ENCODE data around the gene EPB41L1. TPM values are rescaled to one million over a fixed set of nuclear protein-coding genes. Genes with fewer than 3 reads are reported as not detected.

The EPB41L1 gene
- total RNA-seq, 1 donor from 2014 or later: 0.09 TPM

DNA sequence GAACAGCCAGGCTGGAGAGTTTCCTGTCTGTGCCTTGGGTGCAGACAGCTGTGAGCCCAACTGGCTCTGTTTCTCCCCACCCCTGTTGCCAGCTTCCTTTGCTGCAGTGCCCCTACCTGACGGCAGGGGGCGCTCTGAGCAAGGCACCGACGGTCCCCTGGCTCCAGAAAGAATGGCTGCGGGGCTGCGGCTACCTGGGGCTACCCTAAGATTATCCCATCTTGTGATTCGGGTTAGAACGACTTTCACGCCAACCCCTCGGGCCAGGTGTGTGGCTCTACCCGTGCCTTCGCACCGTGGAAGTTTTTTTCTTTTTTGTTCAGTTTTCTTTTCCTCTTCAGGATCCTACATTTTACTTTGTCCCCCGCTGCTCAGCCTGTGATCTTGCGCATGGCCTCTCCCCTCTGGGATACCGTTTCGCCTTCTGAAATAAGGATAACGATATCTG, 48.4 kb downstream of the EPB41L1 start:
- Mint-ChIP-seq H3K9me3 (no peaks in the 10 kb centered on the region), H3K27ac (no peak overlapping the region), H3K4me1 (peaks cover 5% of the 10 kb centered on the region), H3K27me3 (peaks cover 13% of the 10 kb centered on the region), H3K4me3 (peak overlapping the region; percentile 39), H3K36me3 (ENCODE audit: low read depth) (no peaks in the 10 kb centered on the region)
- intact Hi-C loops (cut with micrococcal nuclease): loop anchor here (1.0 kb wide), 1 partner anchor 236 kb away; no protein-coding TSS in a partner anchor
- peak; percentile 94 for DNase-seq

DNA sequence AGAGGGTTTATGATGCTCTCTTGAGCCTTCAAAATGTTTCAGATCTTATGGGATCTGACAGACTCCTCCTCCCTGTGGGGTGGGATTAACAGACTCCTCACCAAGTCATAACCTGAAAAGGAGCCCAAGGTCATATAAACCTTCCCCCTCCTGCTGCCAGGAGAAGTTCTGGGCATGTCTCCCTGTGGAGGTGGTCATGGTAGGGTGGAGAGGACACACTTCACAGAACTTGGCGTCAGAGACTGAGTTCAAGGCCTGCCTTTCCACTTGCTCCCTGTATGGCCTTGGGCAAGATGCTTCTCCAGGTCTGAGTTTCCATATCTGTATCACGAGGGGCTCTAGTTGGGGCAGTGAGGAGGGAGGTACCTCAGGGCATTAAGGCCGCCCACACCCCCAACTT, 49.3 kb downstream of the EPB41L1 start:
- no peaks in the 10 kb centered on the region for H3K9me3 Mint-ChIP-seq
- DNase-seq: no peak
- no peaks in the 10 kb centered on the region for H3K36me3 Mint-ChIP-seq (ENCODE audit: low read depth)
- H3K27me3 Mint-ChIP-seq: peaks cover 13% of the 10 kb centered on the region
- intact Hi-C loops (cut with micrococcal nuclease): loop anchor here (1.0 kb wide), 1 partner anchor 235 kb away; no protein-coding TSS in a partner anchor
- peaks cover 5% of the 10 kb centered on the region for H3K4me1 Mint-ChIP-seq
- H3K4me3 Mint-ChIP-seq: no peak overlapping the region
- H3K27ac Mint-ChIP-seq: no peak overlapping the region

DNA sequence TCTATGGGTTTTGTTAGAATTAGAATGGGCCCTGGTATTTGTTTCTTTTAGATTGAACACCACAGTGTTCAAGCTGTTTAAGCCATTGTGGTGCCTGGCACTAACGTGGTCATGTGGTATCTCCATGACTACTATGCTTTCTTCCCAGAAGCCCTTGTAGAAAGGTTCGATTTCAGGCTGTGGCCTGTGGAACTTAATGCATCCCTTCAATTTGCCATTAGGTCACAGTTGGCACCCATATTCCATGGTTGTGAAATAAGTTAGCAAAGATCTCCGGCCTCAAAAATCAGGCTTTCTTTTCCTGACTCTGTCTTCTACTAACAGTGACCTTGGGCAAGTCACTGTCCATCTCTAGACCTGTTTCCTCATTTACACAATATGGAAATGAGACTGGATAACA, 50.5 kb downstream of the EPB41L1 start:
- H3K27ac Mint-ChIP-seq: no peak overlapping the region
- no peaks in the 10 kb centered on the region for H3K9me3 Mint-ChIP-seq
- peaks cover 5% of the 10 kb centered on the region for H3K4me1 Mint-ChIP-seq
- no peaks in the 10 kb centered on the region for H3K36me3 Mint-ChIP-seq (ENCODE audit: low read depth)
- no peak for DNase-seq
- H3K27me3 Mint-ChIP-seq: peaks cover 13% of the 10 kb centered on the region
- intact Hi-C loops (cut with micrococcal nuclease): no loop called here
- H3K4me3 Mint-ChIP-seq: no peak overlapping the region

DNA sequence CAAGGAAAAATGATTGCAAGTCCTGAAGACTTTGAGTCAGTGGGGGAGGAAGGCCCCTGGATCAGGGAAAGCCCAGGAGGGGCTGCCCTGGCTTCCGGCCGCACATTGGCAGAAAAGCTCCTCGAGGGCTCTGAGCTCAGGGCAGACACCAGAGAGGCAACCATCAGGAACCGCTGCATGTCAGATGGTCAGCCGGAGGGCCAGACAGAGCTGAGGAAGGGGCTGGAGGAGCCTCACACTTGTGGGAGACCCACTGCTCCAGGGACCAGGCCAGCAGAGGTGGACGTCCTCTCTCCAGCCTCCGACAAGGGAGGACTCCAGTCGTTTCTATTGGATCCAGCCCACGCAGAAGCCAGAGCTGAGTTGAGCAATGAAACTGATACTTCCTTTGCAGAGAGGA, 51.5 kb downstream of the EPB41L1 start:
- H3K4me3 Mint-ChIP-seq: no peak overlapping the region
- DNase-seq: no peak
- no peak overlapping the region for H3K27ac Mint-ChIP-seq
- intact Hi-C loops (cut with micrococcal nuclease): no loop called here
- peaks cover 10% of the 10 kb centered on the region for H3K27me3 Mint-ChIP-seq
- no peaks in the 10 kb centered on the region for H3K36me3 Mint-ChIP-seq (ENCODE audit: low read depth)
- H3K9me3 Mint-ChIP-seq: no peaks in the 10 kb centered on the region
- peaks cover 5% of the 10 kb centered on the region for H3K4me1 Mint-ChIP-seq

DNA sequence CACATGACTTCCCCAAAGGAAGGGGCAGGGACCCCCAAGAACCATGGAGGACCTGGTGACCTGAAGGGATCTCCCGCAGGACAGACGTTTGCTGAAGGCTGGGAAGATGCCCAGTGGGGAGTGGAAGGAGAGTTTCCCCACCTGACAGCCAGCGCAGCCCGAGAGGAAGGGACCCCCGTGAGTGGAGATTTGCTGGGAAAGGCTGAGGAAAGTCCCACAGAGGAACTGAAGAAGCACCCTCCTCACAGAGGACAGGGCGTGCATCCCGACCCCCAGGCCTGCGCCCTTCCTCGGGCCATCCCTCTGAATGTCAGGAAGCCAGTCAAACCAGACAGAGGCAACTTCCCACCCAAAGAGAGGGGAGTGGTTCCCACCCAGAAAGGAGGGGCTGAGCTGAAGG, 52.1 kb downstream of the EPB41L1 start:
- peaks cover 10% of the 10 kb centered on the region for H3K27me3 Mint-ChIP-seq
- peaks cover 5% of the 10 kb centered on the region for H3K4me1 Mint-ChIP-seq
- H3K9me3 Mint-ChIP-seq: no peaks in the 10 kb centered on the region
- H3K4me3 Mint-ChIP-seq: no peak overlapping the region
- no peak overlapping the region for H3K27ac Mint-ChIP-seq
- intact Hi-C loops (cut with micrococcal nuclease): no loop called here
- DNase-seq: no peak
- no peaks in the 10 kb centered on the region for H3K36me3 Mint-ChIP-seq (ENCODE audit: low read depth)

DNA sequence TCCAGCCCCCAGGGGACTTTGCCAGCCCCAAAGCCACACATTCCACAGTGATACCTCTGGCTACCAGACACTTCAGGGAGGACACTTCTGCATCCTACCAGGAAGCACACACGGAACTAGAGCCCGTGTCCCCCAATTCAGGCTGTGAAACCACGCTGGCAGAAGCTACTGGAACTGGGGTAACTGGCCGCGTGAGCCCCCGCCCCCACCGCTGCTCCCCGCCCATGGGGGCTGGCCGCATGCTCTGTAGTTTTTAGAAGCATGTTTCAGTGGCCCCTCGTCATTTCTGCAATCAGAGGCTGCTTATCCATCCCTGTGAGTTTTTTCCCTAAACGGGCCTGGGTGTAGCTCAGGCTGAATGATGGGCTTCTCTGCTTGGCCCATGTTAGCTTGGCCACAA, 53.1 kb downstream of the EPB41L1 start:
- DNase-seq: no peak
- intact Hi-C loops (cut with micrococcal nuclease): no loop called here
- peaks cover 5% of the 10 kb centered on the region for H3K4me1 Mint-ChIP-seq
- H3K27ac Mint-ChIP-seq: no peak overlapping the region
- H3K27me3 Mint-ChIP-seq: peaks cover 10% of the 10 kb centered on the region
- no peak overlapping the region for H3K4me3 Mint-ChIP-seq
- H3K9me3 Mint-ChIP-seq: no peaks in the 10 kb centered on the region
- H3K36me3 Mint-ChIP-seq (ENCODE audit: low read depth): no peaks in the 10 kb centered on the region

DNA sequence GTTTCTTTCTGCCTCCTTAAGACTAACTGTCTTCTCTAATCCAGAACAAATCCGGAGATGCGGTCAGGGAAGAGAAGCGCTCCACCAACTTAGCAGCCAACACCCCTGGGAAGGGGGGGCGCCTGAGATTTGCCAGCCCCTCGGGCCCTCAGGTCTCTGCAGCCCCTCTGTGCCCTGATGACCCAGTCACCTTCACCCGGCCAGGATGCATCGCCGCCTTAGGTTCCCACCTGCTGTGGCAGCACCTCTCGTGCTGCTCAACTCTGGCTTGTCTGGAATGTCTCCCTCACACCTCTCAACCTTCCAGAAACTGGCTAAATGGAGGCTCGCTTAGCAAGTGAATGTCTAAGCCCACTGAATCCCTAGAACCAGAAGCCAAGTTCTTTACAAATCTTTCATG, 53.7 kb downstream of the EPB41L1 start:
- no peaks in the 10 kb centered on the region for H3K9me3 Mint-ChIP-seq
- H3K4me1 Mint-ChIP-seq: peaks cover 1% of the 10 kb centered on the region
- H3K4me3 Mint-ChIP-seq: no peak overlapping the region
- intact Hi-C loops (cut with micrococcal nuclease): no loop called here
- peaks cover 6% of the 10 kb centered on the region for H3K27me3 Mint-ChIP-seq
- no peaks in the 10 kb centered on the region for H3K36me3 Mint-ChIP-seq (ENCODE audit: low read depth)
- DNase-seq: no peak
- no peak overlapping the region for H3K27ac Mint-ChIP-seq

DNA sequence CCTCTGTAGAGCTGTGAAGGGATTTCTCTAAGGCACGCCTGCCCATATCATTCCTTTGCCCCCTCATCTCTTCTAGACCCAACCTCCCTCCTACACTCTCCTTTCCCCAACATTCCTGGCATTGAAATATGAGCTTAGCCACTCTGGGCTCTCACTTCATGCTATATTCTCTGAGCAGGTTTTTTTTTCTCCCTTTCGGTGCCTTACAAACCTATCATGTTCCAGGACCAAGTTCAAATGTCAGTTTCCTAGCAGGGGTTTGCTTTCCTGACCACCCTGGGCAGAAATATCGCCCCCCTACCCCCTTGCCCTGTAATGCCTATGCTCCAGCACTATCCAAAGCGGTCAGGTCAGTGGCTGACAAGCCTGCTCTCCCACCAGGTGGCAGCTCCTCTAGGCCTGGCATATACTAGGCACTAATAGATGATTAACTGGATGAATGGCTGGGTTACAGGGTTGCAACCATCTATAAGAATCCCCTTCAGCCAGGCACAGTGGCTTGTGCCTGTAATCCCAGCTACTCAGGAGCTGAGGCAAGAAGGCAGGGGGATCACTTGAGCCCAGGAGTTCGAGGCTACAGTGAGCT, 56.0 kb downstream of the EPB41L1 start:
- H3K27me3 Mint-ChIP-seq: no peaks in the 10 kb centered on the region
- no peaks in the 10 kb centered on the region for H3K9me3 Mint-ChIP-seq
- H3K36me3 Mint-ChIP-seq (ENCODE audit: low read depth): no peaks in the 10 kb centered on the region
- no peaks in the 10 kb centered on the region for H3K4me1 Mint-ChIP-seq
- no peak overlapping the region for H3K27ac Mint-ChIP-seq
- DNase-seq: no peak
- intact Hi-C loops (cut with micrococcal nuclease): no loop called here
- H3K4me3 Mint-ChIP-seq: no peak overlapping the region

DNA sequence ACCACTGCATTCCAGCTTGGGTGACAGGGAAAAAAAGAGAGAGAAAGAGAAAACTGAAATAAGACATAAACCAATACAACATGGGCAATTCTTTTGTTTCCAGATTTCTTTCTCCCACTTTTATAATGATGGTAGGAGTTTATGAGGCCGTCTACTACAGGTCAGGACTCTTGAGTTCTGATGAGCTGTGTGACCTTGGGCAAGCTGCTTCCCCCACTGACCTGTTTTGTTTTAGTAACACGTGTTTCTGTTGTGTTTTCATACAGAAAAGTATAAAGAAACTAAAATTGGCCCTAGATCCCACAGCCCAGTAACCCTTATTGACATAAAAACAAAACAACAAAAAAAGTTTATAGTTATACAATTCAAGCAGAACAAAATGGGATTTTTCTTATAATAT, 58.8 kb downstream of the EPB41L1 start:
- intact Hi-C loops (cut with micrococcal nuclease): no loop called here
- no peaks in the 10 kb centered on the region for H3K4me1 Mint-ChIP-seq
- H3K4me3 Mint-ChIP-seq: no peak overlapping the region
- no peak overlapping the region for H3K27ac Mint-ChIP-seq
- peaks cover 5% of the 10 kb centered on the region for H3K27me3 Mint-ChIP-seq
- no peak for DNase-seq
- no peaks in the 10 kb centered on the region for H3K36me3 Mint-ChIP-seq (ENCODE audit: low read depth)
- no peaks in the 10 kb centered on the region for H3K9me3 Mint-ChIP-seq

DNA sequence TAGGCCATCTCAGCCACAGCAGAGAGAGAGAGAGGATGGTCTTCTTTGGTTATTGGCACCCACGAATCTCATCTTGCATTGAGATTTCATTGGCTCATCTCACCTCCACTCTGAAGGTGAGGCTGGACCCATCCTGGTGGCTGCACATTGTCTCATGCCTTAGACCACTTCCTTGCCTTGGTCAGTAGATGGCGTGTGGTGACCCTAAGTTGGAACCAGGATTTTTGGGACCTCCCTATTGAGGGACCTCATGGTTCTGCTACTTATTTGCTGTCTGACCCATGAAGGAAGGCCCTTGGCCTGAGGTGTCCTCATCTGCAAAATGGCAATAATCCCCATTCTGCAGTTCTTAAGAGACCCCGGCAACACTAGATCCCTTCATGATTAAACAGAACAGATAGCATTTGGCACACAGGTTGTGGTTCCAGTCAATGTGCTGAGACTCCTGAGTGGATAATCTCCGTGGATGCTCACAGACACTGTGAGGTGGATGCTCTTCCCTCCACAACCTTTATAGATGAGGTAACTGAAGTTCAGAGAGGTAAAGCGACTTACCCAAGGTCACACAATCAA, 60.2 kb downstream of the EPB41L1 start:
- Mint-ChIP-seq H3K36me3 (ENCODE audit: low read depth) (no peaks in the 10 kb centered on the region), H3K4me1 (no peaks in the 10 kb centered on the region), H3K27me3 (peaks cover 5% of the 10 kb centered on the region), H3K27ac (no peak overlapping the region), H3K4me3 (no peak overlapping the region), H3K9me3 (no peaks in the 10 kb centered on the region)
- intact Hi-C loops (cut with micrococcal nuclease): no loop called here
- peak; percentile 64 for DNase-seq

DNA sequence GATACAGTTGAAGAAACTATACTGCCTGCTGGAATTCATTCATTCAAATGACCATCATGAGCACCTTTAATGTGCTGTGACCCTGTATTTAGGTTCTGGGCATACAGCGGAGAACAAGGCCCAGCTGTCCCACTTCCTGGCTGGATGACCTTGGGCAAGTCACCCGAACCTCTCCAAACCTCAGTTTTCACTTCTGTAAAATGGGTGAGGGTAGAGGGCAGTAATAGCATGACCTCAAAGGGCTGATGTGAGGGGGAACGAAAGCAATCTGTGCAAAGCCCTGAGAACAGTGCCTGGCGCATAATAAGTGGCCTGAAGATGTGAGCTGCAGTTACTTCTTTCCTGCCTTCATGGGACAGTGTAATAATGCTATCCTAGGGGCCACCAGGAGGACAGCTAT, 61.2 kb downstream of the EPB41L1 start:
- Mint-ChIP-seq H3K36me3 (ENCODE audit: low read depth) (no peaks in the 10 kb centered on the region), H3K9me3 (no peaks in the 10 kb centered on the region), H3K4me1 (no peaks in the 10 kb centered on the region), H3K4me3 (no peak overlapping the region), H3K27me3 (peaks cover 5% of the 10 kb centered on the region), H3K27ac (no peak overlapping the region)
- DNase-seq: no peak
- intact Hi-C loops (cut with micrococcal nuclease): no loop called here

DNA sequence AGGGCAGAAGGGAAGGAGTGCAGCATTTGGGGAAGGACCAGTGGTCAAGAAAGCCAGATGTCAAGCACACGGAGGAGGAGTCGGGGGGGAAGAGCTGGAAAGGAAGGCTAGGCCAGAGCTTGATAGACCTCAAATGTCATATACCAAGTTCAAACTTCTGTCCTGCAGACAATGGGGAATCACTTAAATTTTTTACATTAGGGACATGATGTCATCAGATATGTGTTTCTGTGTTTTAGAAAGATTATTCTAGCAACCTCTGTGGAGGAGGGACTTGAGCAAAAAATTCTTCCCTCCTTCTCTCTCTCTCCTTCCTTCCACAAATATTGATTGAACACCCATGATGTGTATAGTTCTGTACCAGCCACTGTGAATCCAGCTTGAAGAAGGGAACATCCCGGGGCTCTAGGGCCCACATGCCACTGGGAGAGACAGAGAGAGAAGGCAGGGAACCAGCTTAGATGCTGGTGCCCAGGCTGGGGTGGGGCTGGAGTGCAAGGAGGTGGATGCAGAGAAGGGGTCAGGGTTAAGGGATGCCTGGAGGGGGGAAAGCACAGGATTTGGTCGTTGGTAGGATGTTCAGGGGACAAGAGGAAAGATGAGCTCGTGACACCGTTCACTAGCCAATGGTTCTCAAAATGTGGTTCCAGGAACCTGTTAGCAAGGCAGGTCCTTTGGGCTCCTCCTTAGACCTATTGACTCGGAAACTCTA, 61.9 kb downstream of the EPB41L1 start:
- no peaks in the 10 kb centered on the region for H3K4me1 Mint-ChIP-seq
- no peaks in the 10 kb centered on the region for H3K9me3 Mint-ChIP-seq
- DNase-seq: no peak
- intact Hi-C loops (cut with micrococcal nuclease): no loop called here
- H3K27me3 Mint-ChIP-seq: peaks cover 8% of the 10 kb centered on the region
- H3K4me3 Mint-ChIP-seq: no peak overlapping the region
- H3K27ac Mint-ChIP-seq: no peak overlapping the region
- H3K36me3 Mint-ChIP-seq (ENCODE audit: low read depth): no peaks in the 10 kb centered on the region

DNA sequence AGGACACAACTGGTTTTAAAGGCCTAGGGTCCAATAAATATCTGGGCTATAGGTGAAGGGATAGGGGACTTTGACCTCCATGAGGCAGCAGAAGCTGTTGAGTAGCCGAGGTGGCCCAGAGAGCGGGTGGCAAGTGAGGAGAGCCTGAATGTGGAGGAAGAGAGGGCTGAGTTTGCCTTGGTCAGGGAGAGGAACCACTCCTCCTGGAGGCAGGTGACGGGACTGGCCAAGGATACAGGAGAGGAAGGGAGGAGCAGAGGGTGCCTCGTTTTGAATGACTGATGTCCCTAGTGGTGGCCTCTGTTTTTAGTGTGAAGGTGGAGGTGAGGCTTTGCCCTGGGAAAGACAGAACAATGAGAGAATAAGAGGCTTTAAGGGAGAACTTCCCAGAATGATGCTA, 62.7 kb downstream of the EPB41L1 start:
- no peak for DNase-seq
- H3K27ac Mint-ChIP-seq: no peak overlapping the region
- H3K4me1 Mint-ChIP-seq: no peaks in the 10 kb centered on the region
- peaks cover 8% of the 10 kb centered on the region for H3K27me3 Mint-ChIP-seq
- no peak overlapping the region for H3K4me3 Mint-ChIP-seq
- H3K36me3 Mint-ChIP-seq (ENCODE audit: low read depth): no peaks in the 10 kb centered on the region
- H3K9me3 Mint-ChIP-seq: no peaks in the 10 kb centered on the region
- intact Hi-C loops (cut with micrococcal nuclease): no loop called here

DNA sequence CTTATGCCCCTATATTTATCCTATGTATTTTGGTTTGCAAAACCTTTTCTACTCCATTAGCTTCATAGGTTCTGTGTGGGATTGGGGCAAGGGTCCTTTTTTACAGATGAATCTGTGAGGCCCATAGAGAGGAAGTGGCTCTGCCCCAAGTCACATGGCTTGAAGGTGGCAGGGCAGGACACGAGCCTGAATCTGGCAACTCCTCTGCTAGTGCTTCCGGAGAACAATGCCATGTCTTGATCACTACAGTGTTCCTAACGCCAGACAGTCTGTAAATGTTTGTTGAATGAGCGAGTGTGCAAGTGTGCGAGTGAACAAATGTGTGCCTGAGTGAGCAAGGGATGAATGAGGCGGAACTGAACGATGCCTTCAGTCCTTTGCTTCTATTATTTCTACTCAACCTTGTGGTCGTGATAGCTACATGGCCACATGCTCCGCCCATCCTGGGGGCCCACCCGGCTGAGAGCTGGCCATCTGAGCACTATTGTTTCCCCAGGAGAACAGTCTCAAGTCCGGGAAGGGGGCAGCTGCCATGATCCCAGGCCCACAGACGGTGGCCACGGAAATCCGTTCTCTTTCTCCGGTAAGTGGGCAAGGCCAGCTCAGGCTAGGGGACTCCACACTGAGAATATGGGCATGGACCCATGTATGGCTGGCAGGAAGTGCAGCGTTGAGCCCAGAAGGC, 64.0 kb downstream of the EPB41L1 start:
- Mint-ChIP-seq H3K4me3 (no peak overlapping the region), H3K4me1 (no peaks in the 10 kb centered on the region), H3K27me3 (peaks cover 8% of the 10 kb centered on the region), H3K9me3 (no peaks in the 10 kb centered on the region), H3K27ac (no peak overlapping the region), H3K36me3 (ENCODE audit: low read depth) (no peaks in the 10 kb centered on the region)
- no peak for DNase-seq
- intact Hi-C loops (cut with micrococcal nuclease): no loop called here

Measured in activated CD4-positive, alpha-beta T cell treated with anti-CD3 and anti-CD28 coated beads, Interleukin-2, amount 10 ng/mL, durations not matched to agents 24 days and 14 days (primary cell).